GM20000 (cell line): ENCODE measurements around the gene NFATC1.

Source experiments
- DNase-seq: peaks from one replicate; pipeline ENCODE4 v3.0.0; 2012; ENCODE audit warnings: low spot score
- CTCF ChIP-seq: IDR thresholded peaks from 2 replicates; pipeline ENCODE4 v1.5.1; 2012; ENCODE audit warnings: mild to moderate bottlenecking, control low read depth; ENCODE audit errors: extremely low read depth, missing control alignments

Gene NFATC1

GRCh38 chr18:79552696-79553095 is 157.0 kb downstream of the NFATC1 start:
- no peak for DNase-seq
- no peak for TF ChIP-seq CTCF

- DNase-seq: no peak
- no peak for TF ChIP-seq CTCF
Observed at GRCh38 chr18:79553154-79553553, 157.4 kb downstream of the NFATC1 start.

DNA sequence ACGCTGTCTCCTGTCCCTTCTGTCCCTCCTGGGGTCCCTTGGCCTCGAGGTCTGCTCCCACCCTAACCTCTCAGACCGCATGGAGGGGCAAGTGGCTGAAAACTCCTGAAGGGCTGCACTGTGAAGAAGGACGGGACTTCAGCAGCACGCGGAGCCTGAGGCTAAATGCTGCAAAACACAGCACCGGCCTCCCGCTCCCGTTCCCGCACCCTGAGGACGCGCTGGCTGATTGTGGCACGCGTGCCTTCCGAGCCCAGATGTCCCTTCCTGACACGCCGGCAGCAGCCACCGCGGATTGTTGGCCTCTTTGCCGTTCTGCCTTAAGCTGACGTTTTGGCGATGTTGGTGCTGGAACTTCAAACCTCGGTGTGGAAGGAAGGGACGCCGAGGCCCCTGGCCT is 158.0 kb downstream of the NFATC1 start:
- no peak for DNase-seq
- TF ChIP-seq CTCF: no peak

DNA sequence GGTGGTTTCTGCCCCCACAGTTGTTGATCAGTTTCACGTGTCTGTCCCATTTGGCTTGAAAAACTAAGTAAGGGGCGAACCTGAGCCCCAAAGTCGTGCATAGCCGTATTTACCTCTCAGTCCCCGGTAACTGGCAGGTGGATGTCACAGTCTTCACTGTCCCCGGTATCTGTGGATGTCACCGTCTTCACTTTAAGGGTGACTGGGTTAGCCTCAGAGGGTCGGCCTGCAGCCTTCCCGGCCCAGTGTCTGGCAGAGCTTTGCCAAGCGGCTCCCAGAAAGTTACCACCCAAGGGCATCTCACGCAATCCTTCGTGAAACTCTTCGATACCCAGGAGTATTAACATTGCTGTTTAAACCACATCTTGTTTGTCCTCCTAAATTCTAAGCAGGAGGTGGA is 158.6 kb downstream of the NFATC1 start:
- no peak for DNase-seq
- TF ChIP-seq CTCF: no peak

DNA sequence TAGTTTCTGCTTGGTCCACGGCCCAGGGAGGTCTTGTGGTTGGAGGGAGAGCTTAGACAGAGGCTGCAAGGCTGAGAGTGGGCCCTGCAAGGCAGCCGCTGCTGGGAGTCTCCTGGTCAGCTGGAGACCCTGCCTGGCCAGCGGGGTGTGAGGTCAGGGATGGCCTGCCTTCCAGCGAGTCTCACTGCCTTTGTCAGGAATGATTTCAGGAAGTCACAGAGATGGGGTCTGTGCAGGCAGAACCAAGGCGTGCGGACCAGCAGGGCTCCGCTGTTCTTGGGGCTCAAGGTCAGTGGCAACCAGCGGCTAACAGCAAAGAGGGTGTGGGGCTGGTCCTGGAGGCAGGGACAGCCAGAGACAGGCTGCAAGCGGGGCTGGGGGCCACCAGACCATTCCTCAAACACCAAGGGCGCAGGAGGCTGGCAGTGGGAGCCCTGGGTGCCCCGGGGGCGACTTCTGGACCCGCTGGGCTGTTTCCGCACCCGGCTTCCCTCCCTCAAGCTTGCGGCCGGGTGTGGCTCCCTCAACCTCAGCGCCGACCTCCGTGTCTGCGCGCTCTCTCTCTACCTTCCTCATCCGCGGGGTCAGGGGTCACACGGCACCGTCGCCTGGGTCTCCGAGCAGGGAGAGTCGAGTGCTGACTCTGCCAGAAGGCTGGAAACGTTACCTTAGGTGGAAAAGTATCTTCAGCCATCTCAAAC is 159.4 kb downstream of the NFATC1 start:
- no peak for DNase-seq
- TF ChIP-seq CTCF: no peak

DNA sequence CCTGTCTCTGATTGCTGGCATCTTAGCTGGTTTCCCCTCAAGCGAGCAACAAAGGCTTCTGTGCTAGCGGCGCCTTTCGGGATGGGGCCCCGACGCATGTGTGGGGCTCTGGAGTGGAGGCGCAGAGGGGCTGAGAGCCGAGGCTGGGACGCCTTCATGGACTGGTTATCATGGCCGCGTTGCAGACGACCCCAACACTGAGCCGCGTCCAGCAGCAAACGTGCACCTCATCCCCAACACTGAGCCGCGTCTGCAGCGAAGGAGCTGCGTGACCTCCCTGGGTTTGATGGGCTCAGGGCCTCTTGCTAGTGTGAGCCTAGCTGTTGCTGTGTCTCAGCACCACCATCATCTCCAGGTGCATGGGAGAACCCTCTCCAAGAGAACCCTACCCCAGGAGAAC is 160.2 kb downstream of the NFATC1 start:
- no peak for DNase-seq
- no peak for TF ChIP-seq CTCF

DNA sequence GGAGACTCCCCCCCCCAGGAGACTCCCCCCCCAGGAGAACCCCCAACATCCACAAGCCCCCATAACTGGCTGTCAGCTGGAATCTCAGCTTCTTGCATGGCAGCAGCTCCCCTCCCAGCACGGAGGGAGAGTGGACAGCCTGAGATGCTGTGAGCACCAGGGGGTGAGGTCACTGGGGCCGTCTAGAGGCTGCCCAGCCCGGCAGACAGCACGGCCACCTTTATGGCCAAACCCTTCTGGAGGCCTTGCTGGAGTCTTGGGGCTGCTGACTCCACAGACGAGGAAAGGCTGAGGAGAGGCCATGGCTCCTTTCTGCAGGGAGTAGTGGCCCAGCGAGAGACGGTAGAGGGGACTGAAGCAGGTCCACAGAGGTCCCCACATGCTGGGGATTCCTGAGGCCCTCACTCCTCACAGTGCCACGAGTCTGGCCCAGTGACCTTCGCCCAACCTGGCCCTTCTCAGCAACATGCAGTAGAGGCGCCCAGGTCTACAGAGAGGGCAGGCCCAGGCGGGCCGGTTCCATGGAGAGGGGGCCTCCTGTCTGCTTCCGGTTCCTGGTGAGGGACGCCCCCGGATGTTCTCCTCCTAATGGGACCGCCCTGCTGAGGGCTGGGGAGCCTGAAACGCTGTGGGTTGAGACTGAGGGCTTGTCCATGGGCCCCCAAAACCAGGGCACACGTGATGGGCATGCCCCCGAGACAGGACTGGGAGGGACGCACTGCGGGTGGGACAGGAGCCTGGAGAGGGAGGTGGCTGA is 161.3 kb downstream of the NFATC1 start:
- no peak for TF ChIP-seq CTCF

More for the DNA sequence above, 161.3 kb downstream of the NFATC1 start:
- no peak for DNase-seq
